Raji (cell line): Measurements from ENCODE around the gene ZBP1.

Source experiments
- POLR2A ChIP-seq: IDR thresholded peaks from 2 replicates; pipeline ENCODE4 v1.6.1; 2011; ENCODE audit warnings: low read depth, low read length, control low read depth; ENCODE audit not compliant: insufficient read depth

ZBP1 gene, protein sequence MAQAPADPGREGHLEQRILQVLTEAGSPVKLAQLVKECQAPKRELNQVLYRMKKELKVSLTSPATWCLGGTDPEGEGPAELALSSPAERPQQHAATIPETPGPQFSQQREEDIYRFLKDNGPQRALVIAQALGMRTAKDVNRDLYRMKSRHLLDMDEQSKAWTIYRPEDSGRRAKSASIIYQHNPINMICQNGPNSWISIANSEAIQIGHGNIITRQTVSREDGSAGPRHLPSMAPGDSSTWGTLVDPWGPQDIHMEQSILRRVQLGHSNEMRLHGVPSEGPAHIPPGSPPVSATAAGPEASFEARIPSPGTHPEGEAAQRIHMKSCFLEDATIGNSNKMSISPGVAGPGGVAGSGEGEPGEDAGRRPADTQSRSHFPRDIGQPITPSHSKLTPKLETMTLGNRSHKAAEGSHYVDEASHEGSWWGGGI

DNA sequence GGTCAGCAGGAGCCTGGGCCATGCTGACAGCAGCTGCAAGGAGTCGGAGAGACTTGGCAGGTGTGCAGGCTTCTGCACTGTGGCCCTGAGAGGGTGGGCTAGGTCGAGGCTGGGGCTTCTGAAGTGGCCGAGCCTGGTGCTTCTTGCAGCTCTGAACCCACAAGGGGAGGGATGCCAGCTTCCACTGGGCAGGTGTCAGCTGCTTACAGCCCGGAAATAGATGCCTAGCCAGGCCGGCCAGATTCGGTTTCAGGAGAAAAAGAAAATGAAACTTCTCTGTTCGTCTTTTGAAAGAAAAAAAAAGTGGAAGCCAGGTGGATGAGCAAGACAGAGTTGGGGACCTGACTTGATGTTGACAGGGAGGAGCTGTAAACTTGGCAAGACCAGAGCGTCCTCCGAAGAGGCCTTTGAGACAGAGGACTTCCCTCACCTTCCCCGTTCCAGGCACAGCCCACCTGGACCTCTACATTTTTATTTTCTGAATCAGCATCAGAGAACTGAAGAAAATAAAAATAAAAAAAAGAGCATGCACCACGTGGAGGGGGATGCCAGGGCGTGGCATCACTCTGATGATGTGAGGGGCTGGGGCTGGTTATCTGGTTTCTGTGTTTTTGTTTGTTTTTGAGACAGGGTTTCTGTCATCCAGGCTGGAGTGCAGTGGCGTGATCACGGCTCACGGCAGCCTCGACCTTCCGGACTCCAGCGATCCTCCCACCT, at the start of gene ZBP1:
Gene ZBP1 (minus strand): TSS at position 153 of the 717 bp plus-strand sequence. CDS start 131 bp downstream, at position 22.
- TF ChIP-seq POLR2A, result no peak

DNA sequence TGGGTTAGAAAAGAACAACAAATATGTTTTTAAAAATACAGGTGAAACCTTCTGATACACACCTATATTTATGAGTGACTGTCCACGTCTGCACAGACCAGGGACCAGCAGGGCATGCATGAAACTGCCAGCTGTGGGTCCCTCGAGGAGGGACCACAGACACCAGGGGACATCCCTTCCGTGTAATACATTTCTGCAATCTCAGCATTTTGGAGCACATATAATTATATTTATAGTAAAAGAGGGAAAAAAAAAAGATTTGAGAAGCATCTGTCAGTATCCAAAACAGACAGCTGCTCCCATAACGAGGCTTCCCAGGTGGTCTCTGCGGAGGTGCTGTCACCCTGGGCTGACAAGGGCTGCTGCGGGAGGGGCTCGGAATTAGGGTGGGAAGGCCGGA, 49.4 kb upstream of the ZBP1 start:
- TF ChIP-seq POLR2A, result no peak

DNA sequence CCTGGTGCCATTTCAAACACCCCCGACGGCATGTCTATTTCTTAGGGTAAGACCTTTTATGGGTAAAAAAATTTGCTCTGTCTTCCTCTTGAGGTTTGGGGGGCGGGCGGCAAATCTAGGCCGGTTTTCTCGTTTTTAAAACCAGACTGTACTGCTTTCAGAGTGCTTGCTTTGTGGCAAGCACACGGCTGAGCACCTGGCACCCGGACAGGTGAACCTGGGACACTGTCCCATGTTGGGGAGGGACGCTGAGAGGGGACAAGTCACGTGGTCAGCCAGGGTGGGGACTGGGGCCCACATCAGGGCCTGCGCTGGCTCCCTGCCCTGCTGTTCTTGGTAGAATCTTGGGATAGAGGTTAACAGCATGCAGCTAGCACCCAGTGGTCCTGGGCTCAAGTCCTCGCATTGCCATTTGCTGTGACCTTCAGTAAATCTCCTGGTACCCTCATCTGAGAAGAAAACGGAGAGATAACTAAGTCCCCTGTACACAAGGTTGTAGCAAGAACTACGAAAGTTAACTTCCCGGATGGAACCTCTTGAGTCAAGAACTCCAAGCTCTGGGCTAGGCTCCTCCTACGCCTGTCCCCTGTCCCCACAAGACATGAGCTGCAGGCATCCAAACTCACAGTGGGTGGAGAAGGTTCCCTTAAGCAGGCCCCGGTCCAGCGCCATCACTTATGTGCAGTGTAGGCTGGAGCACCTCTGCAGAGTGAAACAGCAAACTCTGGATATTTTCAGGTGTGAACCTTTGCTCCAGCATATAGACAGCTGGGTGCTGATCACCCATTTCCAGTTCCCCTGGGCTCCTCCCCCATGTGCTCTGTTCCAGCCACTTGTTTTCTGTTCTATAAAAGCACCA, 47.9 kb upstream of the ZBP1 start:
- no peak for TF ChIP-seq POLR2A

DNA sequence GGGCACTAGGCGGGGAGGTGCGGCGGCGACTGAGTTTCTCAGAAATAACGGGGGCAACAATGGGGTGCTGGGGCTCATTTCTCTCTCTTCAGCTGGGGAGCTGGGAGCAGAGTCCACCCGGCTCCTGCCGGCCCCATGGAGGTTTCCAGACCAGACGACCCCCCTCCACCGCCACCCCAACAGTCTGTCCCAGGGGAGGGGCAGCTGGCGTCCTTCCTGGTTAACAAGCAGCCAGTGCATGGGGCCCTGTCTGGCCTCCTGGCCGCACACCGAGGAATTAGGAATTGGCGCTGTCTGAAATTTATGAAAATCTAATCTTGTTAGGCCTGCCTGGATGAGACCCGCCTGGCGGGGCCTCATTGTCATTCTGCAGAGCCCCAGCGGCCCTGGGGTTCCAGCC, 47.2 kb upstream of the ZBP1 start:
- TF ChIP-seq POLR2A, result no peak

DNA sequence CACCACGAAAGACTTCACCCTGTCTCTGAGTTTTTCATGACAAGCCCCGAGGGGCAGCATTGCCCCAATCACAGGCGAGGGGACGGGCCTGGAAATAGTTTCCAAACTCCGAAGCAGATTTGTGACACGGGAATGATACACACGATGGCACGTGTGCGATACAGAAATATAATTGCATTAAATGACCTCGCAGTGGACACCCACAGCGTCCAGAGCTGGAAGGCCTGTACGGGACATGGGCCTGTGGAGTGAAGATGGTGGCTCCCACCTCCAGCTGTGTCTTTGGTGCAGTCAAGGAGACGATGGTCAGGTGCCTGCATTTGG, 46.6 kb upstream of the ZBP1 start:
- TF ChIP-seq POLR2A, result no peak

DNA sequence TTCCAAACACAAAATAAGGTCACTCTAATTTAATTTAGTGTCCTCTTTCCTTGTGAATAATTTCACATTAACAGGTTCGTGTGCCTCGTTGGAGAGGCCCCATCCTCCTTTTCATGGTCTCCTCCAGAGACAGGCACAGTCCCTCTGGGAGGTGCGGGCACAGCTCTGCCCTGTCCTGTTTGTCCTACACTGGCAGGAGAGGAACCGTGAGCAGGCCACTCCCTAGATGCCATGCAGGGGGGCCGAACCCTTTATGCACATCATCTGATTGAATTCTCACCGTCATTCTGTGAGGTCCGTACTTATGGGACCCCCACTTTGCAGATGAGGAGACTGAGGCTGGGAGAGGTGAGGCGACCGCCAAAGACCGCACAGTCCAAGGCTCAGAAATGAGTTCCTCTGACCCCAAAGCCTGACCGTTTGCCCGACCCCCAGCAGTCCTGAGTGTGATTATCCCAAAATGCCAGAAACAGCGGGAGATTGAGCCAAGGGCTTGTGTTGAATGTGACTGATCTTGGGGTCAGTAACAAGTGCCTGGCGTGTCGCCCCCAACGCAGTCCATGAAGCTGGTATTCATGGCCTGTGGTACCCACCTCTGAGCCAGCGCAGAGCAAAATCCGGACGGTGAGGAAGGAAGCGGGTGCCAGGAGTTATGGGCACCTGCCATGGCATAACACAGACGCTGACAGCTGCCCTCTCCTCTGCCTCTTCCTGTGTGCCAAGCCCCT, 46.0 kb upstream of the ZBP1 start:
- TF ChIP-seq POLR2A, result no peak

DNA sequence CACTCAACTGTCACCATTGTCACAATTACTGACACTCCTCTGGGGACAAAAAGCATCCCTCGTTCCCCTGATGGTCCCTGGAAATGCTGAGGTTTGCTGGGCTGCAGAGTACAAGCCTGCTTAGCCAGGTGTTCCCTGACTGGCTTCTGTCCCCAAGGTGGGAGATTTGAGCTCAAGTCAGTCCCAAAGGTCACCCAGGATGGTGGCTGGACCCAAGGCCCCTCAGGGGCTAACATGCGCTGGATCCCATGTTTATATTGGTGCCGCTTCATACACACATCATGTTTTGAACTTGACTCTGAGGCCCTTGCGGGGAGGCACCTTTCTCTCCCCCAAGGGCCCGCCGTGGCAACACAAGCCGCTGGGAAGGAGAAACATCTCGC, 45.4 kb upstream of the ZBP1 start:
- no peak for TF ChIP-seq POLR2A

DNA sequence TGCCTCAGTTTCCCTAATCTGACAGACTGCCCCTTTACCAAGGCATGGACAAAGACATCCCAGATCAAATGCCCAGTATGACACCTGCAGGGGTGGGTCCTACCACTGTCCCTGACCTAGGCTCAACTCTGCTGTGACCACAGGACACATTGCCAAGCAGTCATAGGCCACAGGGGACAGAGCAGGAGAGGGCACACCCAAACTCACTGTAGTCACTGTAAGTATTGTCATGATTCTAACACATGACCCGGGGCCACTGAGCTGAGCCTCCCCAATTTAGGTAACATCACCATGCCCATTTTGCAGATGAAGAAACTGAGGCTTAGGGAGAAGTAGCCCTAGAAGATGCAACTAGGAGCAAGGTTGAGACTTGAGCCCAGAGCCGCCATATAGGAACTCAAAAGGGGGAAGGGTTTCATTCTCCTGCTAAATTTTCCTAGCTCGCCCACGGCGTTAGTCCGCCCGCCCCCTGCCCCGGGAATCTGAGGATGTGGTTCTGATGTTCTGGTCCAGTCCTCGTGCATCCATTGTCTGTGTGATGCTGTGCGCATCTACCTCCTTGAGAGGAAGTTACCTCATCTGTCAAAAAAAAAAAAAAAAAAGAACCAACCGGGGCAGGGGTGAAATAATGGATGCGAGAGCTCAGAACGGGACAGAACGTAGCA, 44.8 kb upstream of the ZBP1 start:
- TF ChIP-seq POLR2A, result no peak

DNA sequence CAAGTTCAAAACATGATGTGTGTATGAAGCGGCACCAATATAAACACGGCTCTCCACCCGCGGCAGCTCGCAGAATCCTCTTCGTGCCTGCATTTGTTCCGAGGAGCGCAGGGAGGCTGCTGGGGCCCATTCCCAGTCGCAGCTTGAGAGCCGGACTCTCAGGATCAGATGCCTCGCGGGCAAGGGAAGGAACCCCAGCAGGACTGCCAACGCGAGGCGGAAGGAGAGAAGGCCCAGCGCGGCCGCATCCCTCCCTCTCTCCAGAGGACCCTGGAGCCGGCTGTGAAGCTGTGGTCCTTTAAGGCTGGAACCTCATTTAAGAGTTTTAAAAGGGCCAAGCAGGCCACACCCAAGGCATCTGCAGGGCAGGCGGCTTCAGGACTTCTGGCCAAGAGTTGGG, 44.2 kb upstream of the ZBP1 start:
- TF ChIP-seq POLR2A, result no peak

DNA sequence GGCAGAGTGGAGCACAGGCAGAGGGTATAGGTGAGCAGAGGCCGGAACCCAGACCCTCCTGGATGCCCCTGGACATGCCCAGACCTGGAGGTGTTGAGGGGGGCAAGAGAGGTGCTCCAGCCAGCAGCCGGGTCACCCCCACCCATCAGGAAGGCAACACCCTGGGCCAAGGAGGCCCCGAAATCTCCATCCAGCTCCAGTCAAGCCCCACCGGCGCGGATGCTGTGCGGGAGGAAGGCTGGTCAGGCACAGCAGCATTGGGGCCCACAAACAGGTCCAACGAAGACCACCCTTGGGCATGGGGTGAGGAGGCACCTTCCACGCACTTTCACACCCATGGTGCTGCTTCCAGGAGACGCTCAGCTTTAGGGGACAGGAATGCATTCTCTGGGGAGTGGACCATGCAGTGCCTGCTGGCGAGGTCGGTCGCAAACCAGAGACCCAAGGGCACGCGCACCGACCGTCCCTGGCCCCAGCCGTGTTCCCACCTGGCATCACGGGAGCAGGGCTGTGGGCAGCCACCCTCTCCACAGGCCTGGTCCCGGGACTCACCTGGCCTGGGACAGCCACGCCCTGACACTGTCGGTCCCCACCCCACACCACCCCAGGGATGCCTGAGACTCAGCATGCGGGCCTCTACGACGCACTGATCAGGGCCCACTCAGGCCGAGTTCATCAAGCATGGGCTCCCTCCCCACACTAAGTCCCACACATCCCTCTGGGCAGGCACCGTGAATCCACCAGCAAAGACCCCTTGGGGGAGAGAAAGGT, 43.6 kb upstream of the ZBP1 start:
- TF ChIP-seq POLR2A, result no peak

DNA sequence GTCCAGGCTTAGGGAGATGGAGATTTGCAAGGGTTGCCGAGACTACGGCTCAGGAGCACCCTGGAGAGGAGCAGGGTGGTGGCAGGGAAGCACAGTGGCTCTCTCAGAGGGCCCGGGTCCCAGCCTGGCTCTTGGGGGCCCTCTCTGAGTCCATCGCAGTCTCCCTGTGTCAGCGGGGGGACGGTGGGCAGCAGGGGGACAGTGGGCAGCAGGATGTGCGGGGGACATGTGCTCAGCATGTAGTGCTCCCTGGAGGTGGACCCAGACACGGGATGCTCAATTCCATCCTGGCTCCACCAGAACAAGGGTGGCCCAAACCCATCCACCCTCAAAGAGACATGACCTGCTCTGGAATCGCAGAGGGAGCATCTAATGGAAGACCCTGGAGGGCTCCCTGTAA, 43.0 kb upstream of the ZBP1 start:
- TF ChIP-seq POLR2A, result no peak

DNA sequence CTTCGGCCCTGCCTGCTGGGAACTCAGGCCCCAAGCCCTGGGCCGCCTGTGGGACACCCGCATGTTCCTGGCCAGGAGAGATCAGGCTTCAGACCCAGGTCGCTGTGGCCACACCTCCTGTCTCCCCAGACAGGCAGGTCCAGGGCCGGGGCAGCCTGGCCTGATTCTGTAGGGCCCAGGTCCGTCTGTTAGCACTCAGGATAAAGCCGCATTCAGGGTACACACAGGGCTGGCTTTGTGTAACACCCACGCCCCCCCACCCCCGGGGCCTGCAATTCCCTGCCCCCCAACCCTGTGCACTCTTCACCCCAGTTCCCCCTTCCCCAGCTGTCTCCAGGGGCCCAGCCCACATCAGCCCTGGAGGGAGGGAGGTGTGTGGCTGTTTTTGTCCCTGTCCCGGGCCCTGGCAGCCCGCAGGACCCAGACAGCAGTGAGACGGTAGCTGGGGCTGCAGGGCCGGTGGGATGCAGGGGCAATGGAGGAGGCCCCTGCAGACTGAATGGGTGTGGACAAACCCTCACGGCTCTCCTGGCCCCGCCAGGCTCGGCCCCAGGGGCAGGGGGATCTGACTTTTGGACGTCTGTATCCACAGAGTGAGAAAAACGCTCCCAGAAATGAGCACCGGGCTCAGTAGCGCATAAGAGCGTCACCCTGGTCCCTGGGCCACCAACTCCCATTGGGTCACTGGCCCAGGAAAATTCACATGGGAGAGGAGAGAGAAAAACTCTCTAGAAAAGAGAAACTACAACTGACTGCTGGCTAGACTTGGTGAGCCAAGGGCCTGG, 42.4 kb upstream of the ZBP1 start:
- no peak for TF ChIP-seq POLR2A

DNA sequence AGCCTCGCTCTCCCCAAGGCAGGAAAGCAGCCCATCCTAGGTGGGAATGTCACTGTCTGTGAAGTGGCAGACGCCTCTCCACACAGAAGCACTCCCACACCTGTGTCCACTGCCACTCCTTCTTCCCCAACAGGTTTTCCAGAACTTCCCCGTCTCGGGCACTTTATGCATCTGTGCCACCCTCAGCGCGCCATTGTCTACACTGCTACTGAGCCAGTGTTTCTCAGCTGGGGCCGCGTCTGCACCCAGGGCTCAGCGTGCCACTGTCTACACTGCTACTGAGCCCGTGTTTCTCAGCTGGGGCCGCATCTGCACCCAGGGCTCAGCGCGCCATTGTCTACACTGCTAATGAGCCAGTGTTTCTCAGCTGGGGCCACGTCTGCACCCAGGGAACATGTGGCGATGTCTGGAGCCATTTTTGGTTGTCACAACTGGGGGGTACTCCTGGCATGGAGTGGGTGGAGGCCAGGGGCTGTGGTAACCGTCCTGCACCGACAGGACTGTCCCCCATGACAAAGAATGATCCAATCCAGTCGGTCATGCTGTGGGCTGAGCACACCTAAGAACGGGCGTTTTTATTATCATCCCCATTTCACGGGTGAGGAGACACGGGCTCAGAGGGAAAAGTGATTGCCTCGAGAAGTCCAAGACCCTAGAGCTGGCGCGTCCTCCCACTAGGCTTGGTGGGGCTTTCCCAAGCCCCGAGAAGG, 41.7 kb upstream of the ZBP1 start:
- no peak for TF ChIP-seq POLR2A
